ENCODE results near the gene LCOR. TPM values are rescaled to one million over a fixed set of nuclear protein-coding genes. Genes with fewer than 3 reads are reported as not detected.

Gene LCOR
- total RNA-seq, 1 donor from 2014 or later: 50.1 TPM

DNA sequence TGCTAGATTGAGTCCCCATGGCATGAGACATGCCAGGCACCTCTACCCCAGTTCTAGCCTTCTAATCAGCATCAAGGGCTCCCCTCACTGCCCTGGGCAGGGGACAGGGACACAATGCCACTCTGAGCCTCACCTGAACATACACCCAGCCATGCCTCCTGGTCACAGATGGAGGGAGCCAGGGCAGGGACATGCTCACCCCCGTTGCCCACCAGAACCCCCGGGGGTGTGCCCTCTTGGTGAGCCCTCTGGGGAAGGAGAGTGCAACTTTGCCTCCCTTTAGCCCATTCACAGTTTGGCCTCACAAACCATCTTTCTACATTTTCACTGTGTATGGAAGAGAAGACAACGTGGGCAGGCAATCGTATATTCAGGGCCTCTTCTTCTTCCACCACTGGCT, 167.2 kb downstream of the LCOR start:
- ATAC-seq: no peak
- intact Hi-C loops (cut with DNase I): no loop called here
- DNase-seq (ENCODE audit: low spot score): no peak

DNA sequence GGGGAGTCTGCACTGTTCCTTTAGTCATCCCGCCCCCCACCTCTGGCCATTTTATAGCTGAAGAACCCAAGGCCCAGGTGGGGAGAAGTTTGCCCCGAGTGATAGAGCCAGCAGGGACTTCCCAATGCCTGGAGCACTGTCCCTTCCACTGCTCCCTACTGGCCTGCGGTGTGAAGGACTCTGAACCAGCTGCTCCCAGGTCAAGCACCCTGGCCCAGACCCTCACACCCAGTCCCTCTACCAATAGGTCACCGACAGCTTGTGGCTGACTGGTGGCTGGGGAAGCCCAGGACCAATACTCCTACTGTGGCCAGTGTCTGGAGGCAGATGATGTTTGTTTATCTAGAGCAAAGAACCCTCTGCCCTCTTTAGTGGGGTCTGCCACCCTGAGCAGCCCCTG, 167.9 kb downstream of the LCOR start:
- intact Hi-C loops (cut with DNase I): no loop called here
- ATAC-seq: no peak
- DNase-seq (ENCODE audit: low spot score): no peak

- intact Hi-C loops (cut with DNase I): no loop called here
- ATAC-seq: no peak
- DNase-seq (ENCODE audit: low spot score): no peak
These were observed 168.5 kb downstream of the LCOR start for GRCh38 chr10:97000487-97001182.

DNA sequence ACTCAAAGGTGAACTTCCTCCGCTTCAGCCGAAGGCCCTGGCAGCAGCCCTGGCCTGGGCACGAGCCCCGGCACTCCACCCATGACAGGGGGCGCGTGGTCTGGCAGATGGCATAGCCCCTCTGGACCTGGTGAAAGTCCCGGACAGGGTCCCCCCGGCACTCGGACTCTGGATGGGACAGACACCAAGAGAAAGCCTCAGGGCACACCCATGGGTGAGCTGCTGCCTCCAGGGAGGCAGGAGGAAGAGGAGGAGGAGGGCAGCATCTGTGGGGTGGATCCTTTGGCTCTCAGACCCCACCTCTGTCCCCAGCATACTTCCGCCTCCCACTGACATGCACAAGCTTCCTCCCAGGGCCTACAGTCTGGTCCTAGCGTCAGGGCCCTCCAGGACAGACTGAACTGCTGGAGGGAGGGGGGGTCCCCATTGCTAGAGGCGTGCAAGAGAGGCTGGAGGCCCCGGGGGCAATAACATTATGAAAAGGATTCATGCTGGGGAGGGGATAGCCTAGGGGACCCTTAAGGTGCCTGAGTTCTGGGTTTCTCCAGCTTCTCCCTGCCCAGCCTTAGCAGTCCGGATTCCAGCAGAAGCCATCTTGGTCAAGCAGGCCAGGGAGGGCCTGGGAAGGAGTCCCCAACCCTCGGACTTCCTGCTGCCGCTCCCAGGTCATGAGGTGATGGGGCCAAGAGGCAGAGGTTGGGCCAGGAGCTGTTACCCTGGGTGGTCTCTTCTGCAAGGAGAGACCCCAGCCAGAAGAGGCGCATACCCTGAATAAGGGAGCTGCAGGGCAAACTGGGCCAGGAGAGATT, 169.3 kb downstream of the LCOR start:
- intact Hi-C loops (cut with DNase I): no loop called here
- ATAC-seq: no peak
- DNase-seq (ENCODE audit: low spot score): no peak

DNA sequence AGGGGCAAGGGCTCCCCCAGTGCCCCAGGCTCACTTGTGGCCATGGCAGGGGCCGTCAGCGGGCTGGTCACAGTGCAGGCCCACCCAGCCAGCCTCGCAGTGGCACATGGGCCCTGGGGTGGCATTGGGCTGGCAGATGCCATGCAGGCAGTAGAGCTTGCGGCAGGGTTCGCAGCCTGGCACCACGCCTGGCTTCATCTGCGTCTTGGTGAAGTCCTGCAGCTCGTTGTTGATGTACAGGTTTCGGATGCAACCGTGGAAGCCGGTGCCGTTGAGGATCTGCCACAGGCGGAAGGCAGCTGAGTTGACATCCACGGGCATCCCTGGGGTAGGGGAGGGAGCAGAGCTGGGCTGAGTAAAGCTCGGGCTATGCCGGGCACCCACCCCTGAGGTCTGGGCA, 170.6 kb downstream of the LCOR start:
- intact Hi-C loops (cut with DNase I): no loop called here
- DNase-seq (ENCODE audit: low spot score) (no peak), ATAC-seq (no peak)

DNA sequence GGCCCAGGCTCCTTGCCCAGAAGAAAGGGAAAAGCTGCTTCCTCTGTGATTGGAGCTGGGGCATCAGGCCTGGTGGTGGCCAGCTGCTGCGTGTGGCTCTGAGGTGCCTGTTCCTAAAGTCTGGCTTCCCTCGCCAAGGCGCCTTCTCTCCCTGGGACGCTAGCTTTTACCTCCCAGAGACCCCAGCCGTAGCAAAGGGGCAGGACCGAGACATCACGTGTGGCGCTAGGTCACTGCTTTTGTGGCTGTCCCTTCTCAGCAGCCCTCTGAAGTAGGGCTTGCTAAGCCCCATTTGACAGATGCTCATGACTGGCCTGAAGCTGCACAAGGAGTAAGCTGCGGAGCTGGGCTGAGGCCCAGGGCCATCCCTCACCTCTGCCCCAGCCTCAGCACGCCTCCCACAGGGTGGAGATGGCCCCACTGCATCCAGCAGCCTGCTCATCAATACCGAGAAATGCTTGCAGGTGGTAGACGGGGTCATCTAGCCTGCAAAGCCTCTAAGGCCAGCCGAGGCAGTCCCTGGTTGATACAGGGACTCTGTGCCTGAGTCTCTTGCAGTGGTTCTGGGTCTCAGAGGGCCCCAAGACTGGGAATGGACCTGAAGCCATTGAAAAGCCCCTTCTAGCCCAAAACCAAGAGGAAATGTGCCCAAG, 171.2 kb downstream of the LCOR start:
- no peak for ATAC-seq
- DNase-seq (ENCODE audit: low spot score): no peak
- intact Hi-C loops (cut with DNase I): no loop called here

DNA sequence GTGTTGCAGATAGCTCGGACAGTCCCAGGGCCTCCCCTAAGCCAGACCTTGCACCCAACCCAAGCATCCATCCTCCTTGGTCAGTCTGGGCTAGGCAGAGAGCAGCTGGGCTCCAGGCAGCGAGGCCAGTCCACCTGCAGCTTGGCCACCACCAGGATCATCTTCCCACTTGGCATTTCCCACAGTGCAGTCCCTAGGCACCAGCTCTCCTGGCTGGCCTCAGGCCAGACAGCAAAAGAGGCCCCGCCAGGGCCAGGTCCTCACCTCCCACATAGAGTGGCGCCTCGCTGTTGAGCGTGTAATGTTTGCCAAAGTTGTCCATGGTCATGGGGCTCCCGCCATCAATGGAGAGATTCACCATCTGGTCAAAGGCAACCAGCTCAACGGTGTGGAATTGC, 171.7 kb downstream of the LCOR start:
- intact Hi-C loops (cut with DNase I): no loop called here
- ATAC-seq (no peak), DNase-seq (ENCODE audit: low spot score) (no peak)

- no peak for DNase-seq (ENCODE audit: low spot score)
- no peak for ATAC-seq
- intact Hi-C loops (cut with DNase I): no loop called here
These were observed 172.5 kb downstream of the LCOR start for GRCh38 chr10:97004591-97004990.

DNA sequence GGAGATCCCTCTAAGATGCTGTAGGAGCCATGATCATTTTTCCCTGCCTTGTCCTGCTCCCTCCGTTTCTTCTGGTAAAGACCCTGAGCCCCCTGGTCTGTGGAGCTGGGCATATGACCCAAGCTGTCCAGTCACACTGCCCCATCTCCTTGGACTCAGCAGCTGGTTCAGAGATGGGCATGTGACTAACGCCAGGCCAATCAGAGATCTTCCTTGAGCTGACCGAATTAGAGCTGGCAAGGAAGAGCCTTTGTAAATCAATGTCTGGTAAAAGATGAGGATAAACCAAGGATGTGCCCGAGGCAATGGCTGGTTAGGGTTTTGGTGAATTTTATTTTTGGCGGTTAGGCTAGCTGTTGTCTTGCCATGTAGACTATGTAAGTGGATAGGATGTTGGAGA, 173.3 kb downstream of the LCOR start:
- ATAC-seq (no peak), DNase-seq (ENCODE audit: low spot score) (no peak)
- intact Hi-C loops (cut with DNase I): no loop called here

DNA sequence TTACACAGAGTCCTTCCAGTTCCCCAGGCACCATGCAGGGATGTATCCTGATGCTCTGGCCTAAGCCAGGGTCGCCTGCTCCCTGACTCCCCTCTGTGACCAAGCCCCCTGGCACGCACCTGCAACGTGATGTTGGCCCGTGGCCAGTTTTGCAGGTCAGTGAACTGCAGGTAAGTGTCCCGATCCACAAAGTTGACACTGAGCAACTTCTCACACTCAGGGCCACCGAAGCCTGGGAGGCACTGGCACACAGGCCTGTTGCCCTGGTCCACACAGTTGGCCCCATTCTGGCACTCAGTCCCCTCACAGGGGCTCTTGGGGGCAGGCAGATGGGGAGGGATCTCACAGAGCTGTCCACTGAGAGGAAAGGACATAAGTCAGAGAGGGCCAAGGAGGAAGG, 174.3 kb downstream of the LCOR start:
- ATAC-seq (no peak), DNase-seq (ENCODE audit: low spot score) (no peak)
- intact Hi-C loops (cut with DNase I): no loop called here

GRCh38 chr10:97007417-97007816, 175.3 kb downstream of the LCOR start:
- DNase-seq (ENCODE audit: low spot score) (no peak), ATAC-seq (no peak)
- intact Hi-C loops (cut with DNase I): no loop called here

- ATAC-seq (no peak), DNase-seq (ENCODE audit: low spot score) (no peak)
- intact Hi-C loops (cut with DNase I): no loop called here
These were observed 178.7 kb downstream of the LCOR start for GRCh38 chr10:97010695-97011206.

GRCh38 chr10:97011397-97011796, 179.3 kb downstream of the LCOR start:
- no peak for DNase-seq (ENCODE audit: low spot score)
- no peak for ATAC-seq
- intact Hi-C loops (cut with DNase I): no loop called here

GRCh38 chr10:97012470-97012869, 180.4 kb downstream of the LCOR start:
- intact Hi-C loops (cut with DNase I): no loop called here
- DNase-seq (ENCODE audit: low spot score) (no peak), ATAC-seq (no peak)

GRCh38 chr10:97013568-97013967, 181.5 kb downstream of the LCOR start:
- DNase-seq (ENCODE audit: low spot score) (no peak), ATAC-seq (no peak)
- intact Hi-C loops (cut with DNase I): no loop called here

GRCh38 chr10:97013983-97014382, 181.9 kb downstream of the LCOR start:
- ATAC-seq (no peak), DNase-seq (ENCODE audit: low spot score) (no peak)

GRCh38 chr10:97015240-97015639, 183.1 kb downstream of the LCOR start:
- DNase-seq (ENCODE audit: low spot score) (no peak), ATAC-seq (no peak)
- intact Hi-C loops (cut with DNase I): no loop called here

More at GRCh38 chr10:97013983-97014382, 181.9 kb downstream of the LCOR start:
- intact Hi-C loops (cut with DNase I): no loop called here

GRCh38 chr10:97016728-97017473, 184.8 kb downstream of the LCOR start:
- DNase-seq (ENCODE audit: low spot score) (peak; percentile 36), ATAC-seq (no peak)
- intact Hi-C loops (cut with DNase I): no loop called here

DNA sequence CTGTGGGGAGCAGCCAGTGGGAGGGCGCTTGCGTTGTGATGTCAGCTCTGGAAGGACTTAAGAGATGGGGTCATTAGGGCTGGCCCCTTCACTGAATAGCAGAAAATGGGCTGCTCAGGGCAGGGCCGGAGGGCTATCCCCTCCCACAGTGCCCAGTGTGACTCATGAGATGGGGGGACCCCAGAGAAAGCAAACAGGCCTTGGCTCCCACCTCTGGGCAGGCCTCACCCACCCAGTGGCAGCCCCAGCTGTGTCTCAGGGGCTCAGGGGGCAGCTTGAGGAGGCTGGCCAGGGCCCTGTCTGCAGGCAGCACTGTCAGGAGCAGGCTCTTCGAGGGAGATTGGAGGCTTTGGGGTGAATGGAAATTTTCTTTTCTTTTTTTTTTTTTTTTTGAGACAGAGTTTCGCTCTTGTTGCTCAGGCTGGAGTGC, 185.4 kb downstream of the LCOR start:
- intact Hi-C loops (cut with DNase I): no loop called here
- ATAC-seq (no peak), DNase-seq (ENCODE audit: low spot score) (peak; percentile 42)

Data from sciatic nerve (tissue), 2 donors.